Hematopoietic multipotent progenitor cell (in vitro differentiated cells): Measurements from ENCODE around the gene RBP7. TPM values are rescaled to one million over a fixed set of nuclear protein-coding genes. Genes with fewer than 3 reads are reported as not detected.
"Not testable (repeated sequence)": the region's sequence is repeated elsewhere in the genome, so short reads cannot be mapped to it uniquely, and the experiment has no call there.

Source experiments
- DNase-seq, 3 donors: peaks; one replicate each; pipeline ENCODE4 v3.0.0-alpha.2; 2011 to 2015; ENCODE audit warnings: low read depth in 2 of 3, low spot score in 2 of 3
- total RNA-seq: library from RNA; depleted of rRNA; stranded (reverse); fragments of >200 nt; gene quantifications from one replicate; pipeline ENCODE4 v1.2.3, GENCODE V29; 2012

RBP7 gene
- not detected for total RNA-seq

DNA sequence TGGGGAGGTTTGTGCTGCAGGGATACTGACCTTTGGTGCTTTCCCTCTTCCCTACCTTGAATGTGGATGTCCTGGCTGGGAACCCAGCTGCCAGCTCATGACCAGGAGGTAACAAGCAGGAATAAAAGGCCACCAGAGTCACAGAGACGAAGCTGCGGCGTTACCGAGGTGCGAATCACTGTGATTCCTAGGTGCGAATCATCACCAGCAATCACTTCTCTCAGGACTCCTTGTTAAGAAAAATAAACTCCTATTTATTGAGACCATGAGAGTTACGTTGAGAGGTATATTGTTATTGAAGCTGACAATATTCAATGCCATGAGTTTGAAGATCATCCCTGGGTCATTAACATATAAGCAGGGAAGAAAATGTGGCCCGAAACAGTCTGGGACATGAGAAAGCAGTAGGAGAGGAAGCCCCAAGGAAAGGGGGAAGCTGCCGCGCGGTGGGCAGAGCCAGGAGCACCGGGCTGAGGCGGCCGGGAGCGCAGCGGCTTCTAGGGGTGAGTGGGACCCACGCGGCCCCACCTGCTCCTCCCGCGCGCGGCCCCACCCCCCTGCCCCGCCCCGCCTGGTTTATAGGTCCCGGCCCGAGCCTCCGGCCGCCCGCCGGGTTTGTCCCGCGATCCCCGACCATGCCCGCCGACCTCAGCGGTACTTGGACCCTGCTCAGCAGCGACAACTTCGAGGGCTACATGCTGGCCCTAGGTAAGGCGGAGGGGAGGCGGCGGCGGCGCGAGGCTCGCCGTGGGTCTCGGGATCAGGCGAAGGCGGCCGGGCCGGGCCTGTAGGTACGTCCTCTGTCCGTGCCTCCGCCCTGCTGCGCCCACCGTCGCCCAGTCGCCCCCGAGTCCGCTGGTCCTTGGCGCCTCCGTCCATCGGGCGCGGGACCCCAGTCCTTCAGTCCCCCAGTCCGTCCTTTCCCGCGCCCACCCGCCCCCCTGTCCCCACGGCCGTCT is at the start of gene RBP7:
TSS of gene RBP7 (plus strand) at position 605 of the 959 bp plus-strand sequence. CDS start at position 636, 31 bp downstream.
- peak in 2 of 3 donors; percentile 20 to 31 for DNase-seq

DNA sequence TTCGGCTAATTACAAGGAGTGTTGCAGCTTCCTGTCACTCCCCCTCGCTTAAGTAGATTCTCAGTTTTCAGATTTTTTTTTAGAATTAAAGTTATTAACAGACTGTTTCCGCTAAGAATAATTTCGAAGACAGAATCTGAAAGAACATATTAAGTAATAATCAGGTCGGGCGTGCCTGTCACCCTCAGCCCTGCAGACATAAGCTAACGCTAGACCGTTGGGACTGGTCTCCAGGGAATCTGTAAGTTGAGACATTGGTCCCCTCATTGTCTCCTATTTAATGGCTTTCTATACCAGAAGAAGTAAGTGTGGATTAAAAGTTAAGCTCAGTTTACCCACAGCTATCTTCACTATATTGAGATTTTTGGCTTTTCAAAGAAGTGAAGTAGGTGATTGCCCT is 39.3 kb upstream of the RBP7 start:
- DNase-seq, result no peak

DNA sequence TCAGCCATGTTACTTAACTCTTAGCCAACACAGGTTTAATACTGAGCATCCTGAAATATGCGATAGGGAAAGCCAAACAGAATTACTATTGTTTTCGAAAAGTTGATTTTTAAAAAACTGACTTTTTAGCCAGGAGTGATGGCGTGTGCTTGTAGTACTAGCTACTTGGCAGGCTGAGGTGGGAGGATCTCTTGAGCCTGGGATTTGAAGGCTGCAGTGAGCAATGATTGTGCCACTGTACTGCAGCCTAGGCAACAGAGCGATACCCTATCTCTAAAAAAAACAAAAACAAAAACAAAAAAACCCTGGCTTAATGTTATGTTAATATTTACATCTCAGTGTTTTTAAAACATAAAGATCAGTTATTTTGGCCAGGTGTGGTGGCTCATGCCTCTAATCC is 37.0 kb upstream of the RBP7 start:
- DNase-seq, result no peak

DNA sequence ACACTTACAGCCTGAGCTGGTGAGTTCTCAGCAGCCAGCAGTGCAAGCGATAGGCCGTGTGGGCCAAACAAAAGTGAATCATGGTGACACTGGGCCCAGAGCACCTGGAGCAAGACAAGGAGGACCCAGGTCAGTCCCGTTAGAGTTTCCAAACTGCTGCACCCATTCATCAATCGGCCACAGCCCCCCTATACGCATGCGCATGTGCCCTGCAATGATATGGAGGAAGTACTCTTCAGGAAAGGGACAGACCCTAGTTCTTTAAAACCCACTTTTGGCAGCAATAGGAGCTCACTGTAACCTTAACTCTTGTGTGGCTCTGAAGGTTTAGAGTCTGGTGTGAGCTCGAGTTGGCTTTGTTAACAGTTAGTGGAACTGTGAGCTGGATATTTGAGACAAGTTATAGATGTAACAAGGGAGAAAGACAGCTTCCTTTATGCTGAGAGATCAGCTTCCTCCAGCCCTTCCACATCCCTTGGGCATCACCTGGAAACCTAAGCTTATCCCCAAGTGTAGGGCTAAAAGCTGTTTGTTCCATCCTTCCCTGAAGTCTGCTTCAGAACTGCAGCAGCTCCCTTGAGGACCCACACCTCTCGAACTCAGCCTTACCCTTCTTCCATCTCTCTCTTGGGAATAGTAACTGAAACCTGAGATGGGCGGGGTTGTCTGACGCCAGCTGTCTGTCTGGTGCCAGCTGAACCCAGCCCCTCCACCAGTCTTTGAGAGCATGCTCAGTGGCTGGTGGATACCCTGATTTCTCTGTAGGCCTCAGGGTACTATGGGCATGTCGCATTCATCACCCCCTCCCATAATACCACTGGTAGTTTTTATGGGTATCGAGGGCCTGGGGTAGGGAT is 36.1 kb upstream of the RBP7 start:
- DNase-seq, result no peak

DNA sequence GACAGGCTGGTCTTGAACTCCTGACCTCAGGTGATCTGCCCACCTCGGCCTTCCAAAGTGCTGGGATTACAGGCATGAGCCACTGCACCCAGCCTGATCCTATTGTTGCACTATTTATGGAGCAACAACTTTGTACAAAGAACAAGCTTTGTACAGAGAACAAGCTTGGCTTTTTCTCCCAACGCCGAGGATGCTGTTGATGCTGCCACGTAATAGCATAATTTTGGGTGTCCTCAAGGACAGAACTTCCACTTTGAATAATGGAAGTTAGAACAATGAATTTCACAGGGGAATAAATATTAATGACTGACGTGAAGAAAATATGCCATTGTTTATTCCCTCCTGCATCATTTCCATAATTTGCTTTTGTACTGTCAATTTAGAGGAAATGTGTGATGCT is 12.8 kb upstream of the RBP7 start:
- no peak for DNase-seq

DNA sequence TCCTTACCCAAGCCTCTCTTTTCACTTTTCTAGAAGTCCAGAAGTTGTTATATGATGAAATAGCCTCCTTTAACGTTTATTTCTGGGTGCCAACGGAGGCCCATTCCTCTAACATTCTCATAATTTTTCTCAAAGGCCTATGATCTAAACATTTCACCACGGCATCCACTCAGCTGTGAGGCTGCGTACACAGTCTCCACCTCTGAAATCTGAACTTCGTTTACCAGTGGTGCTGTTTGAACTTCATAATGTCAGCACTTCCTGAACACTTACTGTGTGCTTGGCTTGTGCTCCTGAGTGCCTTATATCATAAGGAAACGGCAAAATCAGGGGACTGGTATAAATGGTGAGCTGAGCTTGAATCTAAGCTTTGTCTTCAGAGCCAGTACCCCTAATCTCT is 12.0 kb upstream of the RBP7 start:
- DNase-seq, result no peak

DNA sequence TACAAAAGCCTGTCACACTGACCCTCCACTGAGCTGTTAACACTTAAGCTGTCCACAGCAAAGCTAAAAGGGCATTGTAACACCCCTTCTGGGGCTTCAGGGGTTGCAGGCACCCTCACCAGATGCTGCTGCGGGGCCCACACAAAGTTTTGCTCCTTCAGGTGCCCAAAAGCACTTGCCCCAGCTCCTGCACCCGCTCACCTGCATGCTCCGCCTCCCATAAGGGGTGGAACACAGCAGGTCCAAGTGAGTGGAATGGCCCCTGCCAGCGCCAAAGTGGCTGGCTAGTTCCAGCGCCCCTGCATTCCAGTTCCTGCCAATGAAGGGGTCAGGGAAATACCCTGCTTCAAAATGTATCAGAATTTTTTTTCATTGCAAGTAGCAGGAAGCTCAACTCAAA is 7.3 kb upstream of the RBP7 start:
- no peak for DNase-seq

DNA sequence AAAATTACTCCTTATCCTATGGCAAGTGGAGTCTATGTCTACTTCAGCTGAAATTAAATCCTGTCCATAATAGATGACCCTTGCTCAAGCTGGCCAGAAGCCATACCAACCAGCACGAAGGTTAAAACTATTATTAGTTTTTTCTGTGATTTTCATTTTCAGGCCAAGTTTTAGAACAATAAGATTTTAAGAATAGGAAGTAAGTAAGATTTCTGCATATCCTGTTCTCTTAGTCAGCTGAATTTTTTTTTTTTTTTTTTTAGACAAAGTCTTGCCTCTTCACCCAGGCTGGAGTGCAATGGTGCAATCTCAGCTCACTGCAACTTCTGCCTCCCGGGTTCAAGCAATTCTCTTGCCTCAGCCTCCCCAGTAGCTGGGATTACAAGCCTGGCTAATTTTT is 6.1 kb upstream of the RBP7 start:
- DNase-seq, result peak in 1 of 3 donors; percentile 13

DNA sequence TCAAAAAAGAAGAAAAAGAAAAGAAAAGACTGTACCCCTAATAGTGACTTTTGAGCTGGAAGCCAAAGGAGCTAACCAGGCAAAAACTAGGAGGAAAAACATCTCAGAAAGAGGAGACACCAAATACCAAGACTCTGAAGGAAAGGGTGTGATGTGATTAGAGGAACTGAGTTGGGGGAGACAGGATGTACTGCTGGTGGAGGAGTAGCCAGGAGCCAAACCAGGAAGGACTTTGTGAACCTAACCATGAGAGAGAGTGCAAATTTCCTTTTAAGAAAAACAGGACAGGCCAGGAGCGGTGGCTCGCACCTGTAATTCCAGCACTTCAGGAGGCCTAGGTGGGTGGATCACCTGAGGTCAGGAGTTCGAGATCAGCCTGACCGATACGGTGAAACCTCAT is 4.1 kb upstream of the RBP7 start:
- no peak for DNase-seq

DNA sequence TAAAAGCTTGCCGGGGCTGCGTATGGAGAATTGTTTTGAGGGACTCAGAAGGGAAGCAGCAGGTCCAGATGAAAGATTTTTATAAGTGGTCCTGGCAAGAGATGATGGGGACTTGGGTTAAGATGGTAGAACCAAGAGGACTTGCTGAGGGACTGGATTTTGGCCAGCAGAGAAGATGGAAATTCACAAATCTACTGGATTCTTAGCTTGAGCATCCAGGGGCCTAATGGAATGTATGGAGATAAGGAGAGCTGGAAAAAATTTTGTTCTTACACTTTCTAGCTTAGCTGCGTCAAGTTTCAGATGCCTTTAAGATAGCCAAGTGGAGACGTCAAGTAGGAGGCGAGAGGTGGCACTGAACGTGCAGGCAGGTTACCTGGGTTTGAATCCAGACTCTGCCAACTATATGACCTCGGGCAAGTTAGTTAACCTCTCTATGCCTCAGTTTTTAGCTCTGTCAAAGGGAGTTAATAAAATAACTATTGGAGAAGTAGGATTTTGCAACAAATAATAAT is 3.4 kb upstream of the RBP7 start:
- DNase-seq, result no peak

DNA sequence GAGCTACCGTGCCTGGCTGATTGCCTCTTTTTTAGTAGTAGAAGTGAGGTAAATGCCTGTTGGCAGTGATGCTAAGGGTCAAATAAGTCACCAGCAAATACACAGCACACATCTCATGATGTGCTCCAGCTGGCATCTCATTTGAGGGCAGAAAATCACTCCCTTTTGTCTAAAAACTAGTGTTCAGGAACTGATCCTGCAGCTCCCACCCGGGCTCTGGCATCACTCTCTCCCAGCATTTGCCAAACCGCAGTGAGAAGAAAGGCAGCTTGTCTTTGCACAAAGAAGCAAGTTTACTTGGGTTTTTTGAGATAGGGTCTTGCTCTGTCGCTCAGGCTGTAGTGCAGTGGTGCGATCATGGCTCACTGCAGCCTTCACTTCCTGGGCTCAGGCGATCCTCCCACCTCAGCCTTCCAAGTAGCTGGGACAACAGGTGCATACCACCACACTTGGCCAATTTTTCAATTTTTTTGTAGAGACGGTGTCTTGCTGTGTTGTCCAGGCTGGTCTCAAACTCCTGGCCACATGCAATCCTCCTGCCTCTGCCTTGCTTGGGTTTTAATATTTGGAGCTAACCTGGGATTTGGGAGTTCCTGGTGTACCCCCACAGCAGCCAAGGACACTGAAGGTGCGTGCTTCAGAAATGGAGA is 4.1 kb downstream of the RBP7 start:
- DNase-seq, result no peak

DNA sequence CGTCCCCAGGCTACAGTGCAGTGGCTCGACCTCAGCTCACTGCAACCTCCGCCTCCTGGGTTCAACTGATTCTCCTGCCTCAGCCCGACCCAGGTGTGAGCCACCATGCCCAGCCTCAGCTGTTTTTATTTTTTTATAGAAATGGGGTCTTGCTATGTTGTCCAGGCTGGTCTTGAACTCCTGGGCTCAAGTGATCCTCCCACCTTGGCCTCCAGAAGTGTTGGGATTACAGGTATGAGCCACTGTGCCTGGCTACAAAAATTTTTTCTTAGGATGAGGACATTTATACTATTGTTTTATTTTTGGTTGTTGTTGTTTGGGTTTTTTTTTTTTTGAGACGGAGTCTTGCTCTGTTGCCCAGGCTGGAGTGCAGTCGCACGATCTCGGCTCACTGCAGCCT is 8.2 kb downstream of the RBP7 start:
- DNase-seq, result not testable (repeated sequence)

DNA sequence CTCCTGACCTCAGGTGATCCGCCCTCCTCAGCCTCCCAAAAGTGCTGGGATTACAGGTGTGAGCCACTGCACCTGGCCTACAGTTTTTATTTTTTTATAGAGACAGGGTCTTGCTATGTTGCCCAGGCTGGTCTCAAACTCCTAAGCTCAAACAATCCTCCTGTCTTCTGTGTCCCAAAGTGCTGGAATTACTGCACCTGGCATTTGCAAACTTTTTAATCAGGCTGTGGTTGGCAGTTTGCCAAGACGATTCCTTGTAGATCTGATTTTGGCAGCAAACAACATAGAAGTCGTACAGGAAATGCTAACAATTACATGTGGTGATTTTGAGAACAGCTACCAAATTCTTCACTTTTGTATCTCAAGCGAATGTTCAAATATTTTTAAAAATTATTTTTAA is 10.1 kb downstream of the RBP7 start:
- no peak for DNase-seq

DNA sequence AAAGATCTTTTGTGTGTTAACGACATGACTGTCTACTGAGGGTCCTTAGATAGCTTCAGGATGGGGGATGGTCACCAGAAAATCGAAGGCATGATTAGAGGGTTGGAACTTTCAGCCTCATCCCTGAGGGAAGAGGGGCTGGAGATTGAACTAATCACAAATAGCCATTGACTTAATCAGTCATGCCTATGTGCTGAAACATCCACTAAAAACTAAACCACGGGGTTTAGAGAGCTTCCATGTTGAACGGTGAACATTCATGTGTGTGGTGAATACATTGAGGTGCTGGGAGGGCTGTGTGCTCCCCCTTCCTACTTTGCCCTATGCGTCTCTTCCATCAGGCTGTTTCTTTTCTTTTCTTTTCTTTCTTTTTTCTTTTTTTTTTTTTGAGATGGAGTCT is 17.0 kb downstream of the RBP7 start:
- DNase-seq, result no peak

DNA sequence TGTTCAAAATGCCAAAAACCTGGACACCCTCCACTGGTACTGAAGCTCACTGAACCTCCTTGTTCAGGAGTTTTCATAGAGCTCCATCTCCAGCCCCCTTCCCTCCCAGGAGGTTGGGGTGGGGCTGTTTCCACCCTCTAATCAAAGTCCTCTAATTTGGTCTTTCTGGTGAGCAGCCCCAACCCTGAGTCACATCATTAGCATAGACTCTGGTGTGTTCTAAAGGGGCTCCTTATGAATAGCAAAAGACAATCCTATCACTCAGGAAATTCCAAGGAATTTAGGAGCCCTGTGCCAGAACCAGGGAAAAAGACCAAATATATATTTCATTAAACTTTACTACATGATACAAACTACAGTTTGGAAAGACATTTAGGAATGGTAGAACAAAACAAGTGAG is 22.5 kb downstream of the RBP7 start:
- DNase-seq, result no peak

DNA sequence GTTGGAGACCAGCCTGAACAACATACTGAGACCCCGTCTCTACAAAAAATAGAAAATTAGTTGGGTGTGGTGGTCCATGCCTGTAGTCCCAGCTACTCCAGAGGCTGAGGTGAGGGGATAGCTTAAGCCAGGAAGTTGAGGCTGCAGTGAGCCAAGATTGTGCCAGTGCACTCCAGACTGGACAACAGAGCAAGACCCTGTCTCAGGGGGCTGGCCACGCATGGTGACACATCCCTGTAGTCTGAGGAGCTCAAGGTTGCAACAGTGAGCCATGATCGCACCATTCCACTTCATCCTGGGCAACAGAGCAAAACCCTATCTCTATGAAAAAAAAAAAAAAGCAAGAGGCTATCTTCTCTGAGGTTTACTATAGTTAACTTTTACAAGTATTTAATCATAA is 23.1 kb downstream of the RBP7 start:
- DNase-seq, result no peak

DNA sequence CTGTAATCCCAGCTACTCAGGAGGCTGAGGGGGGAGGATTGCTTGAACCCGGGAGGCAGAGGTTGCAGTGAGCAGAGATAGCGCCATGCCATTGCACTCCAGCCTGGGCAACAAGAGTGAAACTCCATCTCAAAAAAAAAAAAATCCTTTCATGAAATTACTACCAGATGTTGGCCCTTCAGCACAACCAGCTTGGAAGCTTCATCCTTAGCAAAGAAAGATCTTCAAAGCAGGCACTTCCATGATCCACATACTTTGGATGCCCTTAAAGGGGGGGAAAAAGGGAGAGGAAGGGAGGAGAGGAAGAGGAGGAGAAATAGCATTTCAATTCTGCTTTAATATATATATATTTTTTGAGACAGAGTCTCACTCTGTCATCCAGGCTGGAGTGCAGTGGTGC is 23.6 kb downstream of the RBP7 start:
- not testable (repeated sequence) for DNase-seq

DNA sequence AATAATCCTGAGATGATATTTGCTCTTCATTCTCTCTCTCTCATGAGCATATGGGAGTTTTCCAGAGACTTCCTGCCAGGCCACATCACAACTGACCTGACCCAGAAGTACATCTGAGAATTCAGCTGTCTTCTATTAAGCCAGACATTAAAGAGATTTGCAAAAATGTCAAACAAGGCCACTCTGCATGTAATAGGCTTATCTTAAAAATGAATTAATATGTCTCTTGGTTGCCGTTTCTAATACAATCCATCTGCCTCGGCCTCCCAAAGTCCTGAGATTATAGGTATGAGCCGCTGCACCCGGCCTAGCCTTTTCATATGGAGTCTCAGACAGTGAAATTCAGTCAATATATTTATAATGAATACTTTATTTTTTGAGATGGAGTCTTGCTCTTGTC is 25.0 kb downstream of the RBP7 start:
- DNase-seq, result not testable (repeated sequence)

DNA sequence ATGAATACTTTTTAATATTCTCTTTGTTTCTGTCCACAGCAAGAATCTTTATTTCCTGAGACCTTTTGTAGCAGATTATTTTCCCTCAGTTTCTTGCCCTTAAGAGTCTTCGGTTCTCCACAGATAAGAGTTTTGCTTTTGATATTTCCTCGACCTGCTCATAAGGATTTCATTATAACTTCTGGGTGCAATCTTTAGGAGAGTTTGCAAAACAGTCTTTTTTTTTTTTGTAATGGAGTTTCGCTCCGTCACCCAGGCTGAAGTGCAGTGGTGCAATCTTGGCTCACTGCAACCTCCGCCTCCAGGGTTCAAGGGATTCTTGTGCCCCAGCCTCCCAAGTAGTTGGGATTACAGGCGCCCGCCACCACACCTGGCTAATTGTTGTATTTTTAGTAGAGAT is 25.6 kb downstream of the RBP7 start:
- no peak for DNase-seq

DNA sequence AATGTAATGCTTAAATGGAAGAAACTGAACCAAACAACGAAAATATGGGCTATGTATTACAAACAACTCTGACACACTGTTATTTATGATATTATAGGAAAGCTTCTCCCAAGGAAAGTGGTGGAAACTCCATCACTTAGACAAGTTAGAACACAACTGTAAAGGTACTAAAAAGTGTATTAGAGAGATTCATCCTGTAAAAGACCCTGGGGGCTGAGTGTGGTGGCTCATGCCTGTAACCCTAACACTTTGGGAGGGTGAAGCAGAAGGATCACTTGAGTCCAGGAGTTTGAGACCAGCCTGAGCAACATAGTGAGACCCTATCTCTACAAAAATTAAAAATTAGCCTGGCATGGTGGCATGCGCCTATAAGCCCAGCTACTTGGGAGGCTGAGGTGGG is 28.3 kb downstream of the RBP7 start:
- no peak for DNase-seq

DNA sequence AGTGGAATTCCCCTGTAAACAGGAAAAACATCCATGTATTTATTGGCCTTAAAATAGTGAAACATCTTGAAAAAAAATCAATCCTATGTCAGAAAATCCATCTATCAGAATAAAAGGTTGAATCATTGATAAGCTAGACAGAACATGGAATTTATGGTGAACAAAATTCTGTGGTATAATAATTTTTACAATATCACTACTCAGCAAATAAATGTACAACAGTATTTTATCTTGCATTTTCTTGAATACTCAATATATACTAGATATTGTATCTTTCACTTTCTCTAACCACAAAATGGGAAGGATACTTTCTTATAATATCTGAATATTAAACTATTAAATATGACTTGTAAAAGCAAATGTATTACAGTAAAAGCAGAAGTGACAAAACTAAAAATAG is 30.0 kb downstream of the RBP7 start:
- no peak for DNase-seq
